NT2/D1 (cell line): Measurements from ENCODE around the gene GFRA1.

ENCODE experiments used
- SUZ12 ChIP-seq: IDR thresholded peaks from 2 replicates; pipeline ENCODE4 v1.6.1; 2011; ENCODE audit not compliant: insufficient read length, insufficient read depth; ENCODE audit errors: extremely low read depth
- YY1 ChIP-seq: IDR thresholded peaks from 2 replicates; pipeline ENCODE4 v1.6.1; 2011; ENCODE audit not compliant: insufficient read length, insufficient read depth
- ZNF274 ChIP-seq: IDR thresholded peaks from 2 replicates; pipeline ENCODE4 v1.6.1; 2011; ENCODE audit warnings: mild to moderate bottlenecking, low read depth, low read length

GRCh38 chr10:116304923-116305322 is 31.9 kb upstream of the GFRA1 start:
- TF ChIP-seq YY1 (no peak), SUZ12 (no peak), ZNF274 (no peak)
